ENCODE measurements around the gene MIEF2.

MIEF2 gene

GRCh38 chr17:18227635-18228034 is 32.8 kb upstream of the MIEF2 start:
- in situ Hi-C loops (cut with HindIII; ENCODE audit: low pct_ligation_motif_present, low sequenced_read_pairs), result no loop called here
- Histone ChIP-seq H3K36me3 (replicated peaks) (no peaks in the 10 kb centered on the region), H3K27me3 (replicated peaks) (no peaks in the 10 kb centered on the region), H3K27ac (no peak overlapping the region), H3K4me3 (ENCODE audit: low read depth, low read length) (no peak overlapping the region)
- no peak for DNase-seq
- no peak for TF ChIP-seq CTCF (IDR thresholded peaks at IDR 0.05; ENCODE audit: low read depth, low read length, missing control alignments)

GRCh38 chr17:18228176-18228682 is 32.2 kb upstream of the MIEF2 start:
- no peak for TF ChIP-seq CTCF (IDR thresholded peaks at IDR 0.05; ENCODE audit: low read depth, low read length, missing control alignments)
- Histone ChIP-seq H3K36me3 (replicated peaks) (no peaks in the 10 kb centered on the region), H3K27me3 (replicated peaks) (no peaks in the 10 kb centered on the region), H3K4me3 (ENCODE audit: low read depth, low read length) (no peak overlapping the region), H3K27ac (no peak overlapping the region)
- DNase-seq, result no peak
- in situ Hi-C loops (cut with HindIII; ENCODE audit: low pct_ligation_motif_present, low sequenced_read_pairs), result no loop called here

GRCh38 chr17:18229254-18229653 is 31.2 kb upstream of the MIEF2 start:
- no peak for DNase-seq
- H3K4me3 ChIP-seq (ENCODE audit: low read depth, low read length), result no peak overlapping the region
- in situ Hi-C loops (cut with HindIII; ENCODE audit: low pct_ligation_motif_present, low sequenced_read_pairs), result no loop called here
- TF ChIP-seq CTCF (IDR thresholded peaks at IDR 0.05; ENCODE audit: low read depth, low read length, missing control alignments), result no peak
- H3K27ac ChIP-seq, result no peak overlapping the region
- H3K36me3 ChIP-seq (replicated peaks), result peaks cover 7% of the 10 kb centered on the region
- H3K27me3 ChIP-seq (replicated peaks), result no peaks in the 10 kb centered on the region

- DNase-seq, result no peak
- Histone ChIP-seq H3K36me3 (replicated peaks) (peaks cover 8% of the 10 kb centered on the region), H3K27ac (no peak overlapping the region), H3K4me3 (ENCODE audit: low read depth, low read length) (no peak overlapping the region), H3K27me3 (replicated peaks) (no peaks in the 10 kb centered on the region)
- no peak for TF ChIP-seq CTCF (IDR thresholded peaks at IDR 0.05; ENCODE audit: low read depth, low read length, missing control alignments)
- in situ Hi-C loops (cut with HindIII; ENCODE audit: low pct_ligation_motif_present, low sequenced_read_pairs), result no loop called here
These were observed 30.7 kb upstream of the MIEF2 start for GRCh38 chr17:18229771-18230170.

- no peaks in the 10 kb centered on the region for H3K27me3 ChIP-seq (replicated peaks)
- no peak overlapping the region for H3K27ac ChIP-seq
- no peak for TF ChIP-seq CTCF (IDR thresholded peaks at IDR 0.05; ENCODE audit: low read depth, low read length, missing control alignments)
- in situ Hi-C loops (cut with HindIII; ENCODE audit: low pct_ligation_motif_present, low sequenced_read_pairs), result no loop called here
- no peak overlapping the region for H3K4me3 ChIP-seq (ENCODE audit: low read depth, low read length)
- peaks cover 15% of the 10 kb centered on the region for H3K36me3 ChIP-seq (replicated peaks)
- DNase-seq, result no peak
These were observed 29.9 kb upstream of the MIEF2 start for GRCh38 chr17:18230288-18231141.

Data from brain microvascular endothelial cell (primary cell).